ENCODE measurements around the gene NDST1.
"Not testable (repeated sequence)": the region's sequence is repeated elsewhere in the genome, so short reads cannot be mapped to it uniquely, and the experiment has no call there.

NDST1 gene

GRCh38 chr5:150468206-150468605 lies 39.7 kb upstream of the NDST1 start:
- no peaks in the 10 kb centered on the region for H3K9me2 ChIP-seq (ENCODE audit: low read depth, low read length)
- no peaks in the 10 kb centered on the region for H3K27me3 ChIP-seq (ENCODE audit: insufficient read depth, low read length)
- H2AFZ ChIP-seq (ENCODE audit: low read length) = no peak overlapping the region
- no peak overlapping the region for H3K9ac ChIP-seq (ENCODE audit: low read length)
- no peaks in the 10 kb centered on the region for H3K36me3 ChIP-seq (ENCODE audit: insufficient read depth, low read length)
- H3K27ac ChIP-seq (ENCODE audit: low read depth, low read length, poor library complexity, severe bottlenecking) = no peak overlapping the region
- no peaks in the 10 kb centered on the region for H3K9me3 ChIP-seq (ENCODE audit: low read length)
- H3K79me2 ChIP-seq (ENCODE audit: insufficient read depth, low read length) = no peaks in the 10 kb centered on the region
- H3F3A ChIP-seq (ENCODE audit: insufficient read depth, low read length) = no peaks in the 10 kb centered on the region
- TF ChIP-seq EZH2 (IDR thresholded peaks at IDR 0.05; ENCODE audit: borderline replicate concordance, low read length) (no peak), CTCF (IDR thresholded peaks at IDR 0.05; ENCODE audit: low read length) (no peak)
- H4K20me1 ChIP-seq (ENCODE audit: insufficient read depth, low read length) = no peaks in the 10 kb centered on the region
- H3K4me1 ChIP-seq (ENCODE audit: insufficient read depth, low read length, severe bottlenecking) = no peaks in the 10 kb centered on the region
- H3K4me3 ChIP-seq (ENCODE audit: low read depth, low read length, poor library complexity, severe bottlenecking) = no peak overlapping the region
- no peak overlapping the region for H3K4me2 ChIP-seq (ENCODE audit: low read length)

GRCh38 chr5:150469718-150470469 lies 38.0 kb upstream of the NDST1 start:
- Histone ChIP-seq H3K79me2 (ENCODE audit: insufficient read depth, low read length) (no peaks in the 10 kb centered on the region), H3K9ac (ENCODE audit: low read length) (no peak overlapping the region), H3K27me3 (ENCODE audit: insufficient read depth, low read length) (no peaks in the 10 kb centered on the region), H2AFZ (ENCODE audit: low read length) (no peak overlapping the region), H4K20me1 (ENCODE audit: insufficient read depth, low read length) (no peaks in the 10 kb centered on the region), H3F3A (ENCODE audit: insufficient read depth, low read length) (no peaks in the 10 kb centered on the region), H3K4me1 (ENCODE audit: insufficient read depth, low read length, severe bottlenecking) (no peaks in the 10 kb centered on the region), H3K4me2 (ENCODE audit: low read length) (no peak overlapping the region), H3K36me3 (ENCODE audit: insufficient read depth, low read length) (no peaks in the 10 kb centered on the region), H3K4me3 (ENCODE audit: low read depth, low read length, poor library complexity, severe bottlenecking) (no peak overlapping the region), H3K9me3 (ENCODE audit: low read length) (no peaks in the 10 kb centered on the region), H3K27ac (ENCODE audit: low read depth, low read length, poor library complexity, severe bottlenecking) (no peak overlapping the region), H3K9me2 (ENCODE audit: low read depth, low read length) (no peaks in the 10 kb centered on the region)
- TF ChIP-seq EZH2 (IDR thresholded peaks at IDR 0.05; ENCODE audit: borderline replicate concordance, low read length) (no peak), CTCF (IDR thresholded peaks at IDR 0.05; ENCODE audit: low read length) (no peak)

GRCh38 chr5:150473673-150474358 lies 34.1 kb upstream of the NDST1 start:
- Histone ChIP-seq H3K79me2 (ENCODE audit: insufficient read depth, low read length) (no peaks in the 10 kb centered on the region), H3K36me3 (ENCODE audit: insufficient read depth, low read length) (no peaks in the 10 kb centered on the region), H3K4me2 (ENCODE audit: low read length) (no peak overlapping the region), H3K4me1 (ENCODE audit: insufficient read depth, low read length, severe bottlenecking) (peaks cover 15% of the 10 kb centered on the region), H2AFZ (ENCODE audit: low read length) (no peak overlapping the region), H3K27ac (ENCODE audit: low read depth, low read length, poor library complexity, severe bottlenecking) (no peak overlapping the region), H4K20me1 (ENCODE audit: insufficient read depth, low read length) (no peaks in the 10 kb centered on the region), H3K9ac (ENCODE audit: low read length) (no peak overlapping the region), H3K4me3 (ENCODE audit: low read depth, low read length, poor library complexity, severe bottlenecking) (no peak overlapping the region), H3K9me3 (ENCODE audit: low read length) (no peaks in the 10 kb centered on the region), H3K27me3 (ENCODE audit: insufficient read depth, low read length) (no peaks in the 10 kb centered on the region), H3K9me2 (ENCODE audit: low read depth, low read length) (no peaks in the 10 kb centered on the region), H3F3A (ENCODE audit: insufficient read depth, low read length) (no peaks in the 10 kb centered on the region)
- no peak for TF ChIP-seq CTCF (IDR thresholded peaks at IDR 0.05; ENCODE audit: low read length)
- TF ChIP-seq EZH2 (IDR thresholded peaks at IDR 0.05; ENCODE audit: borderline replicate concordance, low read length) = no peak

- H2AFZ ChIP-seq (ENCODE audit: low read length); H3K9ac ChIP-seq (ENCODE audit: low read length); H3K79me2 ChIP-seq (ENCODE audit: insufficient read depth, low read length); H3K4me3 ChIP-seq (ENCODE audit: low read depth, low read length, poor library complexity, severe bottlenecking); H4K20me1 ChIP-seq (ENCODE audit: insufficient read depth, low read length); H3K9me3 ChIP-seq (ENCODE audit: low read length); H3K27ac ChIP-seq (ENCODE audit: low read depth, low read length, poor library complexity, severe bottlenecking); H3K9me2 ChIP-seq (ENCODE audit: low read depth, low read length); H3K27me3 ChIP-seq (ENCODE audit: insufficient read depth, low read length); H3F3A ChIP-seq (ENCODE audit: insufficient read depth, low read length); H3K36me3 ChIP-seq (ENCODE audit: insufficient read depth, low read length): not testable (repeated sequence)
- Histone ChIP-seq H3K4me2 (ENCODE audit: low read length) (peak overlapping the region; percentile 32; the same call in 1 of the 2 replicates), H3K4me1 (ENCODE audit: insufficient read depth, low read length, severe bottlenecking) (peaks cover 15% of the 10 kb centered on the region)
Observed at GRCh38 chr5:150476568-150476967, 31.4 kb upstream of the NDST1 start.
